ENCODE data around the gene PUM1.

DNA sequence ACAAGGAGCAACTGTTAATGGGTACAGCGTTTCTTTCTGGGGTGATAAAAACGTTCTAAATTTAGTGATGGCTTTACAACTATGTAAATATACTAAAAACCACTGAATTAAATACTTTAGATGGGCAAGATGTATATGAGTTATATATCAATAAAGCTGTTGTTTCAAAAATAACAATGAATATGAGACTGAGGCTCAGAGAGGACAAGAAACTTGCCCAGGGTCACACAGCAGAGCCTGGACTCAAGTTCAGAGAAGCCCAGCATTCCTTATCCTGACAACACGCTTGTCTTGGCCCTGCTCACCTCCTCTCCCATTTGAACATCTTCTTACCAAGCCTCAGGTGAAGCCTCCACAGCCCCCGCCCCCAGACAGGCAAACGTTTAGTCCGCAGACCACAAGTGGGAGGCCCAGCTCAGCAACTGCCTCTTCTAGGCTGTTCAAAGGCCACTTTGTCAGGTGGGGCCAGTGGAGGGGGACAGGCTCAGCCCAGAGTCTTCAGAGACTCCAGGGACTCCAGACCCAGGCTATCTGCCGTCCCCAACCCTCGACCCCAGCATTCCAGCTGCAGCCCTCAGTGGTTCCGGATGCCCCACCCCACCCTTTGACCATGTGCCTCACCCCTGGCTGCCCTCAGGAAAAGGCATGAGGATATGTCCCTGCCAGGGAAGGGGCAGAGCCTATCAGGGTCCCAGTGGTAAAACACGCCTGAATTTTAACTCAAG lies 174.9 kb downstream of the PUM1 start:
- TF ChIP-seq CREB1 (IDR thresholded peaks at IDR 0.05), result no peak
- TF ChIP-seq, protein P1, sequence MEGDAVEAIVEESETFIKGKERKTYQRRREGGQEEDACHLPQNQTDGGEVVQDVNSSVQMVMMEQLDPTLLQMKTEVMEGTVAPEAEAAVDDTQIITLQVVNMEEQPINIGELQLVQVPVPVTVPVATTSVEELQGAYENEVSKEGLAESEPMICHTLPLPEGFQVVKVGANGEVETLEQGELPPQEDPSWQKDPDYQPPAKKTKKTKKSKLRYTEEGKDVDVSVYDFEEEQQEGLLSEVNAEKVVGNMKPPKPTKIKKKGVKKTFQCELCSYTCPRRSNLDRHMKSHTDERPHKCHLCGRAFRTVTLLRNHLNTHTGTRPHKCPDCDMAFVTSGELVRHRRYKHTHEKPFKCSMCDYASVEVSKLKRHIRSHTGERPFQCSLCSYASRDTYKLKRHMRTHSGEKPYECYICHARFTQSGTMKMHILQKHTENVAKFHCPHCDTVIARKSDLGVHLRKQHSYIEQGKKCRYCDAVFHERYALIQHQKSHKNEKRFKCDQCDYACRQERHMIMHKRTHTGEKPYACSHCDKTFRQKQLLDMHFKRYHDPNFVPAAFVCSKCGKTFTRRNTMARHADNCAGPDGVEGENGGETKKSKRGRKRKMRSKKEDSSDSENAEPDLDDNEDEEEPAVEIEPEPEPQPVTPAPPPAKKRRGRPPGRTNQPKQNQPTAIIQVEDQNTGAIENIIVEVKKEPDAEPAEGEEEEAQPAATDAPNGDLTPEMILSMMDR (IDR thresholded peaks at IDR 0.05; ENCODE audit: control extremely low read depth in 1 of 3, insufficient read depth in 1 of 3, low read depth in 1 of 3, low read length in 3 of 3), result no peak
- TF ChIP-seq SRF (IDR thresholded peaks at IDR 0.05; ENCODE audit: low read depth, low read length), result no peak
- TF ChIP-seq POLR2AphosphoS5 (IDR thresholded peaks at IDR 0.05; ENCODE audit: low read depth, low read length), result no peak
- no peak for TF ChIP-seq EZH2 (IDR thresholded peaks at IDR 0.05; ENCODE audit: low read depth, low read length, severe bottlenecking)
- no peak for TF ChIP-seq NRF1 (IDR thresholded peaks at IDR 0.05; ENCODE audit: low read depth, low read length)

Data from H1 (cell line).